ENCODE results near the gene IRF2.

The IRF2 gene

GRCh38 chr4:184432127-184432922, 42.0 kb downstream of the IRF2 start:
- no peak for DNase-seq (ENCODE audit: low read depth in 2 of 2)

GRCh38 chr4:184430163-184430562, 44.2 kb downstream of the IRF2 start:
- DNase-seq (ENCODE audit: low read depth in 2 of 2), result no peak

GRCh38 chr4:184428787-184429186, 45.6 kb downstream of the IRF2 start:
- DNase-seq (ENCODE audit: low read depth in 2 of 2), result no peak

- DNase-seq (ENCODE audit: low read depth in 2 of 2), result no peak
Observed at GRCh38 chr4:184427687-184428086, 46.7 kb downstream of the IRF2 start.

- no peak for DNase-seq (ENCODE audit: low read depth in 2 of 2)
Observed at GRCh38 chr4:184427093-184427492, 47.3 kb downstream of the IRF2 start.

- no peak for DNase-seq (ENCODE audit: low read depth in 2 of 2)
Observed at GRCh38 chr4:184424993-184425758, 49.2 kb downstream of the IRF2 start.

- no peak for DNase-seq (ENCODE audit: low read depth in 2 of 2)
Observed at GRCh38 chr4:184424279-184424678, 50.1 kb downstream of the IRF2 start.

- DNase-seq (ENCODE audit: low read depth in 2 of 2), result no peak
Observed at GRCh38 chr4:184423003-184423686, 51.2 kb downstream of the IRF2 start.

- no peak for DNase-seq (ENCODE audit: low read depth in 2 of 2)
Observed at GRCh38 chr4:184422378-184422777, 52.0 kb downstream of the IRF2 start.

GRCh38 chr4:184421533-184422155, 52.7 kb downstream of the IRF2 start:
- DNase-seq (ENCODE audit: low read depth in 2 of 2), result no peak

GRCh38 chr4:184420881-184421416, 53.4 kb downstream of the IRF2 start:
- DNase-seq (ENCODE audit: low read depth in 2 of 2), result no peak

- DNase-seq (ENCODE audit: low read depth in 2 of 2), result no peak
Observed at GRCh38 chr4:184420402-184420801, 53.9 kb downstream of the IRF2 start.

- DNase-seq (ENCODE audit: low read depth in 2 of 2), result no peak
Observed at GRCh38 chr4:184419976-184420375, 54.4 kb downstream of the IRF2 start.

- no peak for DNase-seq (ENCODE audit: low read depth in 2 of 2)
Observed at GRCh38 chr4:184417802-184418511, 56.4 kb downstream of the IRF2 start.

GRCh38 chr4:184416913-184417734, 57.2 kb downstream of the IRF2 start:
- peak in 1 of 2 donors; percentile 13 for DNase-seq (ENCODE audit: low read depth in 2 of 2)

GRCh38 chr4:184415071-184415470, 59.3 kb downstream of the IRF2 start:
- DNase-seq (ENCODE audit: low read depth in 2 of 2), result no peak

GRCh38 chr4:184413261-184414046, 60.9 kb downstream of the IRF2 start:
- DNase-seq (ENCODE audit: low read depth in 2 of 2), result no peak

- DNase-seq (ENCODE audit: low read depth in 2 of 2), result no peak
Observed at GRCh38 chr4:184410748-184411147, 63.6 kb downstream of the IRF2 start.

GRCh38 chr4:184409911-184410692, 64.2 kb downstream of the IRF2 start:
- peak in 1 of 2 donors; percentile 12 for DNase-seq (ENCODE audit: low read depth in 2 of 2)

Data from stimulated activated CD4-positive, alpha-beta T cell treated with anti-CD3 and anti-CD28 coated beads, Interleukin-1b, Interleukin-23, amount 100 ng/mL, for 1 hour (primary cell).